Camera-type eye (tissue), 1 donor: Measurements from ENCODE around the gene UBALD2. TPM values are rescaled to one million over a fixed set of nuclear protein-coding genes. Genes with fewer than 3 reads are reported as not detected.

Experiments
- total RNA-seq: library from RNA; depleted of rRNA; stranded (reverse); fragments of >200 nt; gene quantifications from one replicate; pipeline ENCODE4 v1.2.3, GENCODE V29; 2014

UBALD2 gene
- 6.8 TPM for total RNA-seq

DNA sequence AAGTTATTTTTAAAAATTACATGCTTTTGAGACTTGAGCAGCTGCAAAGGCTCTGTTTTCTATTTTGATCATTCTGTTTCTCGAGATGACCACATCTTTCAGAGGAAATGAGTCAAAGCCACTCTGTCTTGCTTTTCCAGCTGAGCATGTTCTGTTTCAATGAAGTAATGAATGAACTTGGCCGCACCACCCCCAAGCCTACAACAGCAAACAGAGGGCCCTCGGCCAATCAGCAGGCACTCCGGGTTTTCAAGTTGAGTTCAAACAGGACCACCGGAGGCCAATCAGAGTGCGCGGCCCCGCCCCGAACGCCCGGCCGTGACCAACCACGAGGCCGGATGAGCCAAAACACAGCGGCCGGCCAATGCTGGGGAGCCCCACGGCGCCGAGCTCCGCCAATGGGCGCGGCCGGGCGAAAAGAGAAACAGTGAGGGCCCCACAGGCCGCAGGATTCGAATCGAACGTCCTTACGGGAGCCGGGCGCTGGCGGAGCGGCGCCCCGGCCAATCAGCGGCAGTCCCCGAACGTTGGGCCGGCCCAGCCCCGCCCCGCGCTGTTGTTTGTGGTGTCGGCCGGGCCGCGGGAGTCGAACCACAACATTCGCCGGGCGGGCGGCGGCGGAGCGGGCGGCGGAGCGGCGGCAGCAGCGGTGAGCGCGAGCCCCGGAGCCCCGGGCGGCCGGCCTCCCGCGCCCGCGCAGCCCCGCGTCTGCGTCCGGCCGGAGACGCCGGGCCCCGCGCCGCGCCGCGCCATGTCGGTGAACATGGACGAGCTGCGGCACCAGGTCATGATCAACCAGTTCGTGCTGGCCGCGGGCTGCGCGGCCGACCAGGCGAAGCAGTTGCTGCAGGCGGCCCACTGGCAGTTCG is at the start of gene UBALD2:
UBALD2 (plus strand) TSS at position 594 of the 869 bp plus-strand sequence; CDS start at position 752, 158 bp downstream.

GRCh38 chr17:76240461-76241203 is 24.5 kb upstream of the UBALD2 start, which contains the start of gene RNF157:
Gene RNF157, minus strand, starts transcription at chr17:76240493. Its CDS starts 253 bp downstream, at chr17:76240240.

GRCh38 chr17:76307966-76308338 is 42.8 kb downstream of the UBALD2 start, which contains the start of gene QRICH2:
Gene QRICH2, minus strand, starts transcription at chr17:76308276. Its CDS starts 278 bp downstream, at chr17:76307998.

Other genes starting within 250 kb of the UBALD2 start
- 5.5 TPM for gene EVPL, start 238.0 kb upstream of the UBALD2 start, total RNA-seq
- 57.0 TPM for gene SRP68, start 192.8 kb upstream of the UBALD2 start, total RNA-seq
- gene GALR2, start 190.6 kb upstream of the UBALD2 start, total RNA-seq = not detected
- gene ZACN, start 186.2 kb upstream of the UBALD2 start, total RNA-seq = not detected
- gene EXOC7, start 161.6 kb upstream of the UBALD2 start, total RNA-seq = 131 TPM
- 1.6 TPM for gene FOXJ1, start 124.1 kb upstream of the UBALD2 start, total RNA-seq
- 24.4 TPM for gene RNF157, start 24.9 kb upstream of the UBALD2 start, total RNA-seq
- gene QRICH2, start 42.9 kb downstream of the UBALD2 start, total RNA-seq = 5.1 TPM
- 73.0 TPM for gene PRPSAP1, start 88.6 kb downstream of the UBALD2 start, total RNA-seq
- 5.3 TPM for gene SPHK1, start 119.3 kb downstream of the UBALD2 start, total RNA-seq
- 51.3 TPM for gene UBE2O, start 187.8 kb downstream of the UBALD2 start, total RNA-seq
- 18.0 TPM for gene AANAT, start 202.3 kb downstream of the UBALD2 start, total RNA-seq
- gene RHBDF2, start 236.1 kb downstream of the UBALD2 start, total RNA-seq = 9.1 TPM